T-helper 1 cell treated with Interleukin-12 subunit alpha and Interleukin-12 subunit beta and Interleukin-4 antibody, amounts not matched to agents 30 ng/mL and 1 ng/mL, for 36 hours (primary cell): ENCODE measurements around the gene ITM2B. TPM values are rescaled to one million over a fixed set of nuclear protein-coding genes. Genes with fewer than 3 reads are reported as not detected.
"Not testable (repeated sequence)": the region's sequence is repeated elsewhere in the genome, so short reads cannot be mapped to it uniquely, and the experiment has no call there.

Experiments
- intact Hi-C: fragments of 100-400 bp; cut with micrococcal nuclease; formaldehyde crosslinking; loops from one replicate; pipeline ENCODE4 v1.15.1; 2024
- total RNA-seq: library from RNA; stranded (reverse); gene quantifications from 2 replicates; pipeline ENCODE4 v1.2.3, GENCODE V29; 2022

The ITM2B gene
- total RNA-seq, 1 donor from 2014 or later, result 181 TPM

DNA sequence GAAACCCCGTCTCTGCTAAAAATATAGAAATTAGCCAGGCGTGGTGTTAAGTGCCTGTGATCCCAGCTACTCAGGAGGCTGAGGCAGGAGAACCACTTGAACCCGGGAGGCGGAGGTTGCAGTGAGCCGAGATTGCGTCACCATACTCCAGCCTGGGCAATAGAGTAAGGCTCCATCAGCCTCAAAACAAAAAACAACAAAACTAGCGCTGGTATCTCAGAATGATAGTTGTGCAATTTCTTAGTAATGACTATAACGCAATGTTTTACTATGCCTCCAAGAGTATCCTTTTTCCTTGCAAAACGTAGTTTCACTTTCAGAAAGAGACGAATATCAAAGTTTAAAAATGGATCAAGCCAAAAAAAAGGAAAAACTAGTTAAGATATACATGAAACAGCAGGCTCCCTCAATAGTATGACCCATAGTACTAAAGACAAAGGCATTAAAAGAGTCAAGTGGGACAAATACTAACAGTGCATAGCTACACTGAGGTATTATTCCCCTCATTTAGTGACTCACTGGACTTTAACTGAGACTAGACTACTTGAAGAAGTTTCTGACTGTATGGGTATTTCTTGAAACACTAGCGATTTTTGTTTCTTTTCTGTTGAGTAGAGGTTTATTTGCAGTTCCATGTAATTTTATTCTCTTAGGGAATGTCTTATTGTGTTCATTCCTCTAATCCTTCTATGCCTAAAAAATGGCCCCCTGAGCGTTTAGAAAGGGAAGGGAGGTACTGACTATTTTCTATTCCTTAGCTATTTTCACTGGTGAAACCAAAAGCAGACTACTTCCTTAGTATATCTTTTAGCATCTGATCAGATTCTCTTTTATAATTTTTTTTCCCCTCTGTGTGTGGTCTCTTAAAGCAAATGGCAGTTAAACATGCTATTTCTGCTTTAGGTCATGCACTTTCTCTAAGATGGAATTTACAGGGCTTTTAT is 10.4 kb upstream of the ITM2B start:
- intact Hi-C loops, result no loop called here

DNA sequence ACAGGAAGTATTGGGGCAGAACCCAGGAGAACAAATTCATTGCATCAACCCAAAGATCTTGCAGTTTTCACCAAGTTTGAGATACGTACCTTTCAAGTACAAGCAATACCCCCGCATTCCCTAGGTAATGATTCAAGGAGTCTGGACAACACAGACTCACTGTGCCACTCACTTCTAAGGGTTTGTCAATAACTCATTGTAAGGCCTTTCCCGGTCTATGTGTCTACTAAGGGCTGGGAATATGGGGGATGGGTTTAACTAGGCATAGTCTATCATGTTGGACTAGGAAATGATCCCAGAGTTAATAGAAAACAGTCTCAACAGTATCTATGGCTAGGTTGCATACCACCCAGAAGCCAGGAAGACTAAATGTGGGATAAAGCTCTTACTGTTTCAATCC is 8.3 kb upstream of the ITM2B start:
- intact Hi-C loops, result no loop called here

DNA sequence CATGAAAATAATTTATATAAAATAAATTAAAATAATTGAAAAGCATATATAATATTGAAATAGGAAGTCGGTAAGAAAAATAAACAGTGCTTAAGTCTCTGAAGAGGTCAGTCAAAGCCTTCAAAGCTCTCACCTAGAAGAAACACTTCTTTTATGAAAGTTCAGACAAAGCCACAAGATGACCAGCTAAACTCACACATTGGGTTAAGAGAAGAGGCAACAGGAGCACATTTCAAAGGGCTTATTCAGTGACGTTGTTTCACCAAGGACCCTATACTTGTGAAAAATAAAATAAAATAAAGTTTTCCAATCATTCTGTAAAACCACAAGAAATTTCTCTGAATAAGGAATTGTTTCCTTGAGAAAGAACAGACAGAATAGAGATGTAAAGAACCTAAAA is 2.5 kb upstream of the ITM2B start:
- intact Hi-C loops, result no loop called here

DNA sequence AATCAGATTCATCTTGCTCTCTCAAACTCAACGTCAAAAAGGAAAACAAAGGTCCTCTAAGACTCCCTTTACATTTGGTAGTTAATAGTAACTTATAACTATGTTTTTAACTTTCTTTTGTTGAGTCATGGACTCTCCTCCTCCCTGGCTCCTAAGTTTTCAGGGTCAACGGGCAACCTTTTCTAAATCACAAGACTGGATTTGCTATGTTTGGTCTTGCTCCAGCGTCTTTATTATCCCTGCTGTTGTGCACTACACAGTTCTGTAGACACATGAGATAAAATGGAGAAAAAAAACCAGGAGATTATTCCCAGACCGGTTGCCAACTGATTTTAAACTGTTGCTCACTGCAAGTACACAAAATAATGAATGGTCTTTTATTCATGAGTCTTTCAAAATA is 1.9 kb upstream of the ITM2B start:
- intact Hi-C loops, result no loop called here

DNA sequence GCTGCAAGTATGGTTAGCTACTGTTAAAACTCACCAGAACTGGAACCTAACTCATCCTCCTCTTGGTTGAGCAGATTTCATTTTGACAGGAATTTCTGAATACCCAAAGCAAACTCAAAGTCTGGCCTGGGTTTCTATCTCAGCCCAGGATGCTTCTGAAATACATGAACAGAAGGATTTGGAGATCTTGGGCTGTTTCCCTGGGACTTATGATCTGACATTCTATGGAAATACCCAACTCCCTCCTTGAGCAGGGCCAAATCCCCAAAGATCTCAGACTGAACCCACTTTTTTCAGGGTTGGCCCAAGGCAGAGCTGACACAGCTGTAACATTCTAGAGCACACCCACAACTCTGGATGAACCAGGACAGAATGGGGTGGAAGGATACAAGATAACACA is 1.1 kb upstream of the ITM2B start:
- intact Hi-C loops, result loop anchor here (2.0 kb wide), 4 partner anchors 181 to 433 kb away; partner anchors contain the start of genes LPAR6 and NUDT15

- intact Hi-C loops, result loop anchor here (1.0 to 2.0 kb wide), 16 partner anchors 11 to 743 kb away; partner anchors contain the start of genes FNDC3A, LPAR6, MED4 and NUDT15
Observed at GRCh38 chr13:48232420-48233045, 473 bp upstream of the ITM2B start.

- intact Hi-C loops, result loop anchor here (1.0 to 2.0 kb wide), 16 partner anchors 13 to 741 kb away; partner anchors contain the start of genes FNDC3A, LPAR6, MED4 and NUDT15
Observed at GRCh38 chr13:48233889-48234488, 983 bp downstream of the ITM2B start.

GRCh38 chr13:48234566-48235340 is 1.7 kb downstream of the ITM2B start:
- intact Hi-C loops, result no loop called here

- intact Hi-C loops, result no loop called here
Observed at GRCh38 chr13:48235341-48236135, 2.5 kb downstream of the ITM2B start.

GRCh38 chr13:48236528-48237353 is 3.7 kb downstream of the ITM2B start:
- intact Hi-C loops, result no loop called here

- intact Hi-C loops, result not testable (repeated sequence)
Observed at GRCh38 chr13:48239369-48239768, 6.4 kb downstream of the ITM2B start.

DNA sequence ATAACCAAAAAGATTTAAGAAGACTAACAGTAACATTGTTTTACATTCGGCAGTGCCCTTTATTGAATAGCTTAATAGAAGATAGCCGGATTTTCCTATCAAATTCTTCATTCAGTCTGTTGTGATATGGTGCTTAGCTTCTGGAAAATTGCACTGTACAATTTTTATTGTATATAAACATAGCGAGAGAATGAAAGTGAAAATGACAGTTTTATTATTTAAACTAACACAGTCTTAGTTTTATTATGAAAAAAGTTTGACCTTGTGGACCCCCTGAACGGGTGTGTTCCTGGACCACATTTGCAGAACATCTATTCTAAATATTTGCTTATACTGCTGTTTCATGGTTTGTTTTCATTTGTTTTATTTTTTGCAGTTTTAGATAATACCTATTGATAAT is 8.6 kb downstream of the ITM2B start:
- intact Hi-C loops, result no loop called here

GRCh38 chr13:48242677-48243076 is 9.7 kb downstream of the ITM2B start:
- intact Hi-C loops, result no loop called here

DNA sequence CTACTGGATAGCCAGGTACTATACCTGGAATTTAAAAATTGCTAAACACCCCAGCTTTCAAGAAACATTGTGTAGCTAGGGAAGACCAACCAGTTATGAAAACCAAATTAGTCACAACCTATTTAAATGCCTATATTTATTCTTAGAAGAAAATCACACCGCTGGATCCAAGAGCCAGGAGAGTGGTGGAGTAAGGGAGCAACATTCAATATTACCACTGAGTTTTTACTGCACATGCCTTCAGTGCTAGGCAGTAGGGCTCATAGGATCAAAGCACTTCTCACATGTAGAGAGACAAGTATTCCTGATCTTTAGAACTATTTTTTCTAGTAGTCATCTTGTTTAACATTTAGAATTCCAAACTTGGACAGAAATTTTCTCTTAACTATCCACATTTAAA is 11.2 kb downstream of the ITM2B start:
- intact Hi-C loops, result no loop called here

DNA sequence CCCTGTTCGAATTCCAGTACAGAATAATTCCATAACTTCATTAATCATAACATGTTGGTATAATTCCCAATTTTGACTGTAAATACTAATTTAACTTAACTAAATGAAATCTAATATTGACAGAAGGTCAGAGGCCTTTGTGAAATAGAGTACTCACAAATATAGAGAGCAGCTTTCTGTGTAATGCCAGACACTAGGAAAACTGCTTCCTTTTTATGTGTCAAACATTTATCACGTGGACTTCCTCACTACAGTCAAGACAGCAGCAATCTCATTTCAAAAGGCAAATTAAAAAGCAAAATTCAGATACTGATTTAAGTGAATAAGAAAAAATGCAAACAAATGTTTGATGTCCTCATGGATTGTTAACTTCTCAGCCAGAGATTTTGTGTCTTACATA is 13.1 kb downstream of the ITM2B start:
- intact Hi-C loops, result no loop called here

DNA sequence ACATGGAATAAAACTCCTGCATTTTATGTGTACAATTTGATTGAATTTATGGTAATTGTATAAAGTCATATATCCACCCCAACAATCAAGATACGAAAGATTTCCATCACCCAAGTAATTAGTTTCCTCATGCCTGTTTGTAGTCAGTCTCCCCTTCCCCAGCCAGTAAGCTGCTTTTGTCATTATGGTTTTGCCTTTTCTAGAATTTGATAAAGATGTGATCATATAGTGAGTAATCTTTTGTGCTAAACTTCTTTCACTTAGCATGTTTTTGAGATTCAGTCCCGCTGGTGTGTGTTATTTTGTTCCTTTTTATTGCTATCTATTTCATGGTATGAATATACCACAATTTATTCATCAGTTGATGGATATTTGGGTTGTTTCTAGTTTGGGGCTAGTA is 16.0 kb downstream of the ITM2B start:
- intact Hi-C loops, result no loop called here

GRCh38 chr13:48251611-48252081 is 18.6 kb downstream of the ITM2B start:
- intact Hi-C loops, result no loop called here

DNA sequence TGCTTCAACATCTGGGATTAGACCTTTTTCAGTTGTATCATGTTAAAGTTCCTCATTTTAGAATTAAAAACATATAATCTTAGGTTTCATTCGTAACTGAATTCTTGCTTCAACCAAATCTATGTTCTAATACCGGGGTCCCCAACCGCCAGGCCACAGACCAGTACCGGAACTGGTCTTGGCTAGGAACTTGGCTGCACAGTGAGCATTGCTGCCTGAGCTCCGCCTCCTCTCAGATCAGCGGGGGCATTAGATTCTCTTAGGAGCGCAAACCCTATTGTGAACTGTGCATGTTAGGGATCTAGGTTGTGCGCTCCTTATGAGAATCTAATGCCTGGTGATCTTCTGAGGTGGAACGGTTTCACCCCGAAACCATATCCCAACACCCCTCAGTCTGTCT is 19.2 kb downstream of the ITM2B start:
- intact Hi-C loops, result no loop called here

GRCh38 chr13:48253849-48254248 is 20.8 kb downstream of the ITM2B start:
- intact Hi-C loops, result no loop called here
